SH-SY5Y (cell line): Measurements from ENCODE around the gene XRCC1.

ENCODE experiments used
- GATA2 ChIP-seq: IDR thresholded peaks from 2 replicates; pipeline ENCODE4 v1.6.1; 2011; ENCODE audit warnings: mild to moderate bottlenecking, low read depth, low read length
- GATA3 ChIP-seq: IDR thresholded peaks from 2 replicates; pipeline ENCODE4 v1.6.1; 2011; ENCODE audit warnings: low read depth, mild to moderate bottlenecking, low read length, moderate library complexity

DNA sequence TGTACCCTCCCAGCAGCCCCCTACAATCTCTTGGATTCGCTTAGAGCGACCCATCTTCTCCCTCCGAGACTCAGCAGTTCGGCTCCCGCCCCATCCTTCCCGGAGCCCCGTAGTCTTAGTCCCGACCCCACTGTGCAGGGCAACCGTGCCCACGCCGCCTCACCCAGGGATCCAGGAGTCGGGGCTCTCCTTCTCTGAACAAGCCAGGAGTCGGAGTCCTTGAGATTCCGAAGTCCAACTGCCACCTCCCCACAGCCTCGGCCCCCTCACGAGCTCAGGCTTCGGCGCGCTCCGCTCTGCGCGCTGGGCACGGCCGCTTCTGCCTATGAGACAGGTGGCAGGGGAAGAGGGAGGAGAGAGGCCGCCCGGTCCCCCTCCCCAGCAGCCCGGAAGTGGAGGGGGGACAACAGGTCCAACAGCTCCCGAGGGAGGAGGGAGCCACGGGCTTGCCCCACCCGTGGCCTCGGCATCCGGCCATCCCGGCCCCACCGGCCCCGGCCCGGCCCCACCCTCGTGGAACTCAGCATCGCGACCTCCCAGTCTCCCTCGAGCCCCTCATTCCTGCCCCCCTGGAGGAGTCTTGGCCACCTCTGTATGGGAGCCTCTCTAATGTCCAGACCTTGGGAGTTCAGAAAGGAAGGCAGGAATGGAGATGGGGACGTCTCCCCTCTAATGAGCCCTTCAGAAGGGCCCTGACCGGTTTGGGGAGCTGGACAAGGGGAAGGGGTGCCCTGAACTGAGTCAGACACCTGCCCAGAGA, 70.7 kb downstream of the XRCC1 start, which contains the start of gene PHLDB3:
- TF ChIP-seq GATA2 (no peak), GATA3 (no peak)
